ENCODE results near the gene SBF2. TPM values are rescaled to one million over a fixed set of nuclear protein-coding genes. Genes with fewer than 3 reads are reported as not detected.

SBF2 gene
- total and polyA plus RNA-seq, 4 experiments from 2014 or later: 0.50 to 15.4 (median 10.2) TPM

- H3K27ac Mint-ChIP-seq: no peak overlapping the region
- Histone ChIP-seq H3K36me3 (ENCODE audit: insufficient read depth, low read length) (no peaks in the 10 kb centered on the region), H3K27me3 (ENCODE audit: insufficient read depth, low read length) (no peaks in the 10 kb centered on the region), H3K27ac (ENCODE audit: low read depth, low read length) (no peak overlapping the region), H3K9me3 (ENCODE audit: control insufficient read depth in 1 of 2, low read length in 2 of 2) (no peaks in the 10 kb centered on the region), H3K4me3 (ENCODE audit: low read length in 2 of 2) (no peak overlapping the region), H3K4me1 (ENCODE audit: insufficient read depth, low read length) (no peaks in the 10 kb centered on the region)
- H3K27me3 Mint-ChIP-seq: peaks cover 5 to 17% of the 10 kb centered on the region in 2 donors
- no peaks in the 10 kb centered on the region for H3K4me1 Mint-ChIP-seq
- DNase-seq: no peak
- H3K9me3 Mint-ChIP-seq: no peaks in the 10 kb centered on the region
- intact Hi-C loops (cut with micrococcal nuclease): no loop called here
- ChIA-PET CTCF (ENCODE audit: partially characterized antibody) (interaction anchor here (1.2 kb wide), 3 partner anchors 49 to 782 kb away, joined by 3 to 4 read pairs (median 4); no protein-coding TSS in a partner anchor), POLR2A (ENCODE audit: partially characterized antibody) (no interaction called here)
- H3K36me3 Mint-ChIP-seq: no peaks in the 10 kb centered on the region
- no peak overlapping the region for H3K4me3 Mint-ChIP-seq
Observed at GRCh38 chr11:10317151-10317755, 23.2 kb upstream of the SBF2 start.

- POLR2A ChIA-PET (ENCODE audit: partially characterized antibody): no interaction called here
- intact Hi-C loops (cut with micrococcal nuclease): no loop called here
- Mint-ChIP-seq H3K4me1 (no peaks in the 10 kb centered on the region), H3K9me3 (no peaks in the 10 kb centered on the region), H3K4me3 (no peak overlapping the region), H3K36me3 (no peaks in the 10 kb centered on the region), H3K27ac (no peak overlapping the region), H3K27me3 (peaks cover 9 to 26% of the 10 kb centered on the region in 2 donors)
- no peaks in the 10 kb centered on the region for H3K27me3 ChIP-seq (ENCODE audit: insufficient read depth, low read length)
- no peak overlapping the region for H3K4me3 ChIP-seq (ENCODE audit: low read length in 2 of 2)
- H3K36me3 ChIP-seq (ENCODE audit: insufficient read depth, low read length): no peaks in the 10 kb centered on the region
- H3K9me3 ChIP-seq (ENCODE audit: control insufficient read depth in 1 of 2, low read length in 2 of 2): no peaks in the 10 kb centered on the region
- no peak for DNase-seq
- H3K4me1 ChIP-seq (ENCODE audit: insufficient read depth, low read length): no peaks in the 10 kb centered on the region
- no peak overlapping the region for H3K27ac ChIP-seq (ENCODE audit: low read depth, low read length)
- CTCF ChIA-PET (ENCODE audit: partially characterized antibody): interaction anchor here (1.2 to 3.5 kb wide), 3 partner anchors 11 to 134 kb away, joined by 3 to 22 read pairs (median 6); no protein-coding TSS in a partner anchor
Observed at GRCh38 chr11:10315083-10315482, 21.1 kb upstream of the SBF2 start.

- Mint-ChIP-seq H3K36me3 (no peaks in the 10 kb centered on the region), H3K27ac (peak overlapping the region in 1 of 7 donors; percentile 19), H3K27me3 (peaks cover 9 to 28% of the 10 kb centered on the region in 2 donors), H3K4me3 (no peak overlapping the region), H3K4me1 (no peaks in the 10 kb centered on the region), H3K9me3 (no peaks in the 10 kb centered on the region)
- ChIA-PET CTCF (ENCODE audit: partially characterized antibody) (interaction anchor here (1.2 to 3.5 kb wide), 3 partner anchors 11 to 134 kb away, joined by 3 to 22 read pairs (median 6); no protein-coding TSS in a partner anchor), POLR2A (ENCODE audit: partially characterized antibody) (no interaction called here)
- Histone ChIP-seq H3K36me3 (ENCODE audit: insufficient read depth, low read length) (no peaks in the 10 kb centered on the region), H3K9me3 (ENCODE audit: control insufficient read depth in 1 of 2, low read length in 2 of 2) (no peaks in the 10 kb centered on the region), H3K4me1 (ENCODE audit: insufficient read depth, low read length) (no peaks in the 10 kb centered on the region), H3K4me3 (ENCODE audit: low read length in 2 of 2) (no peak overlapping the region), H3K27ac (ENCODE audit: low read depth, low read length) (no peak overlapping the region), H3K27me3 (ENCODE audit: insufficient read depth, low read length) (no peaks in the 10 kb centered on the region)
- intact Hi-C loops (cut with micrococcal nuclease): no loop called here
- DNase-seq: peak in 4 of 5 donors; percentile 18 to 41 (median 30)
Observed at GRCh38 chr11:10314199-10315072, 20.4 kb upstream of the SBF2 start.

GRCh38 chr11:10311802-10312201, 17.8 kb upstream of the SBF2 start:
- peaks cover 14 to 28% of the 10 kb centered on the region in 2 donors for H3K27me3 Mint-ChIP-seq

GRCh38 chr11:10310301-10310841, 16.4 kb upstream of the SBF2 start:
- no peak overlapping the region for H3K27ac Mint-ChIP-seq
- Histone ChIP-seq H3K36me3 (ENCODE audit: insufficient read depth, low read length) (no peaks in the 10 kb centered on the region), H3K4me3 (ENCODE audit: low read length in 2 of 2) (no peak overlapping the region), H3K27ac (ENCODE audit: low read depth, low read length) (no peak overlapping the region), H3K27me3 (ENCODE audit: insufficient read depth, low read length) (peaks cover 19% of the 10 kb centered on the region), H3K4me1 (ENCODE audit: insufficient read depth, low read length) (peaks cover 32% of the 10 kb centered on the region), H3K9me3 (ENCODE audit: control insufficient read depth in 1 of 2, low read length in 2 of 2) (no peaks in the 10 kb centered on the region)
- intact Hi-C loops (cut with micrococcal nuclease): no loop called here
- POLR2A ChIA-PET (ENCODE audit: partially characterized antibody): no interaction called here
- CTCF ChIA-PET (ENCODE audit: partially characterized antibody): interaction anchor here (0.6 to 12.8 kb wide), 8 partner anchors 13 to 1985 kb away, joined by 3 to 349 read pairs (median 3); no protein-coding TSS in a partner anchor
- H3K36me3 Mint-ChIP-seq: no peaks in the 10 kb centered on the region
- no peaks in the 10 kb centered on the region for H3K9me3 Mint-ChIP-seq
- H3K27me3 Mint-ChIP-seq: peaks cover 15 to 27% of the 10 kb centered on the region in 2 donors
- no peak for DNase-seq
- H3K4me1 Mint-ChIP-seq: peaks cover 10 to 29% (median 20%) of the 10 kb centered on the region in 4 donors
- H3K4me3 Mint-ChIP-seq: no peak overlapping the region

More at GRCh38 chr11:10311802-10312201, 17.8 kb upstream of the SBF2 start:
- Histone ChIP-seq H3K36me3 (ENCODE audit: insufficient read depth, low read length) (no peaks in the 10 kb centered on the region), H3K4me1 (ENCODE audit: insufficient read depth, low read length) (peaks cover 18% of the 10 kb centered on the region), H3K9me3 (ENCODE audit: control insufficient read depth in 1 of 2, low read length in 2 of 2) (no peaks in the 10 kb centered on the region), H3K4me3 (ENCODE audit: low read length in 2 of 2) (no peak overlapping the region), H3K27me3 (ENCODE audit: insufficient read depth, low read length) (peaks cover 7% of the 10 kb centered on the region), H3K27ac (ENCODE audit: low read depth, low read length) (no peak overlapping the region)
- no peak for DNase-seq
- ChIA-PET POLR2A (ENCODE audit: partially characterized antibody) (no interaction called here), CTCF (ENCODE audit: partially characterized antibody) (interaction anchor here (4.8 to 12.8 kb wide), 3 partner anchors 12 to 552 kb away, joined by 38 to 349 read pairs (median 82); no protein-coding TSS in a partner anchor)
- Mint-ChIP-seq H3K27ac (no peak overlapping the region), H3K36me3 (no peaks in the 10 kb centered on the region), H3K4me3 (no peak overlapping the region), H3K4me1 (peaks cover 8 to 14% (median 11%) of the 10 kb centered on the region in 4 donors), H3K9me3 (no peaks in the 10 kb centered on the region)
- intact Hi-C loops (cut with micrococcal nuclease): no loop called here

GRCh38 chr11:10309163-10310093, 15.4 kb upstream of the SBF2 start:
- Histone ChIP-seq H3K4me1 (ENCODE audit: insufficient read depth, low read length) (peaks cover 40% of the 10 kb centered on the region), H3K27ac (ENCODE audit: low read depth, low read length) (no peak overlapping the region), H3K9me3 (ENCODE audit: control insufficient read depth in 1 of 2, low read length in 2 of 2) (no peaks in the 10 kb centered on the region), H3K4me3 (ENCODE audit: low read length in 2 of 2) (no peak overlapping the region), H3K27me3 (ENCODE audit: insufficient read depth, low read length) (peaks cover 19% of the 10 kb centered on the region), H3K36me3 (ENCODE audit: insufficient read depth, low read length) (no peaks in the 10 kb centered on the region)
- Mint-ChIP-seq H3K4me3 (no peak overlapping the region), H3K4me1 (peaks cover 14 to 35% (median 24%) of the 10 kb centered on the region in 4 donors), H3K27ac (peak overlapping the region in 1 of 7 donors; percentile 83), H3K36me3 (no peaks in the 10 kb centered on the region), H3K27me3 (peaks cover 15 to 21% of the 10 kb centered on the region in 2 donors), H3K9me3 (no peaks in the 10 kb centered on the region)
- CTCF ChIA-PET (ENCODE audit: partially characterized antibody): interaction anchor here (0.9 to 12.8 kb wide), 7 partner anchors 13 to 561 kb away, joined by 3 to 349 read pairs (median 38); partner anchors contain the start of gene SBF2
- intact Hi-C loops (cut with micrococcal nuclease): loop anchor here (10.0 kb wide), 2 partner anchors 55 to 145 kb away; partner anchors contain the start of gene AMPD3
- no peak for DNase-seq
- POLR2A ChIA-PET (ENCODE audit: partially characterized antibody): interaction anchor here (0.9 to 2.2 kb wide), 2 partner anchors 11 to 99 kb away, joined by 3 to 6 read pairs; no protein-coding TSS in a partner anchor
